ENCODE data around the gene DNMT1.

The DNMT1 gene

DNA sequence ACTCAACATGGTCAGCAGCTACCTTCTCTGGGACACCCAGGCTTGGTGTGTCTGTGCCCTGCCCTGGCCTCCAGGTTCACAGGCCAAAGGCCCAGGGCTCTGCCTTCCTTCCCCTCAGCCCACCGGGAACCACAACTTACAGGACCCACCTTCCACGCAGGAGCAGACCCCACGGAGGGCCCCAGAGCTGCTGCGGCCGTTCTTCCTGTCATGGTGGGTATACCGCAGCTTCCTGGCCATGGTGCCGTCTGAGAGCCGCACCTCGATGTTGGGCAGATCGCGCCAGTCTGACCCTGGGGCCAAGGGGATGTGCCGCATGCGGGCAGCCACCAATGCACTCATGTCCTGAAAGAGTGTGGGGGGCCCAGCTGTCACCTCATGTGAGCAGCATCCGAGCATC is 57.8 kb downstream of the DNMT1 start:
- Histone ChIP-seq H3K9me3 (ENCODE audit: control insufficient read depth in 2 of 2, low read length in 2 of 2) (no peaks in the 10 kb centered on the region), H3K36me3 (ENCODE audit: control insufficient read depth in 2 of 2, insufficient read depth in 2 of 2, low read length in 2 of 2) (peaks cover 58 to 73% of the 10 kb centered on the region in 2 donors), H3K4me1 (ENCODE audit: control insufficient read depth in 2 of 2, insufficient read depth in 2 of 2, low read length in 2 of 2) (no peaks in the 10 kb centered on the region), H3K9ac (ENCODE audit: low read depth in 1 of 2, low read length in 2 of 2) (no peak overlapping the region), H3K4me3 (ENCODE audit: low read length in 2 of 2) (no peak overlapping the region), H3K27me3 (ENCODE audit: control insufficient read depth in 2 of 2, insufficient read depth in 2 of 2, low read length in 2 of 2) (no peaks in the 10 kb centered on the region), H3K27ac (ENCODE audit: low read depth in 2 of 2, low read length in 2 of 2) (no peak overlapping the region)

- Histone ChIP-seq H3K27ac (ENCODE audit: low read depth in 2 of 2, low read length in 2 of 2) (no peak overlapping the region), H3K9me3 (ENCODE audit: control insufficient read depth in 2 of 2, low read length in 2 of 2) (no peaks in the 10 kb centered on the region)
Observed at GRCh38 chr19:10135551-10136334, 59.0 kb downstream of the DNMT1 start.

GRCh38 chr19:10134040-10134439 is 60.7 kb downstream of the DNMT1 start:
- no peak overlapping the region for H3K9ac ChIP-seq (ENCODE audit: low read depth in 1 of 2, low read length in 2 of 2)
- H3K27ac ChIP-seq (ENCODE audit: low read depth in 2 of 2, low read length in 2 of 2) = no peak overlapping the region
- H3K36me3 ChIP-seq (ENCODE audit: control insufficient read depth in 2 of 2, insufficient read depth in 2 of 2, low read length in 2 of 2) = peaks cover 35 to 49% of the 10 kb centered on the region in 2 donors

More at GRCh38 chr19:10135551-10136334, 59.0 kb downstream of the DNMT1 start:
- Histone ChIP-seq H3K9ac (ENCODE audit: low read depth in 1 of 2, low read length in 2 of 2) (no peak overlapping the region), H3K4me1 (ENCODE audit: control insufficient read depth in 2 of 2, insufficient read depth in 2 of 2, low read length in 2 of 2) (no peaks in the 10 kb centered on the region), H3K27me3 (ENCODE audit: control insufficient read depth in 2 of 2, insufficient read depth in 2 of 2, low read length in 2 of 2) (no peaks in the 10 kb centered on the region), H3K4me3 (ENCODE audit: low read length in 2 of 2) (no peak overlapping the region), H3K36me3 (ENCODE audit: control insufficient read depth in 2 of 2, insufficient read depth in 2 of 2, low read length in 2 of 2) (peaks cover 46 to 65% of the 10 kb centered on the region in 2 donors)

DNA sequence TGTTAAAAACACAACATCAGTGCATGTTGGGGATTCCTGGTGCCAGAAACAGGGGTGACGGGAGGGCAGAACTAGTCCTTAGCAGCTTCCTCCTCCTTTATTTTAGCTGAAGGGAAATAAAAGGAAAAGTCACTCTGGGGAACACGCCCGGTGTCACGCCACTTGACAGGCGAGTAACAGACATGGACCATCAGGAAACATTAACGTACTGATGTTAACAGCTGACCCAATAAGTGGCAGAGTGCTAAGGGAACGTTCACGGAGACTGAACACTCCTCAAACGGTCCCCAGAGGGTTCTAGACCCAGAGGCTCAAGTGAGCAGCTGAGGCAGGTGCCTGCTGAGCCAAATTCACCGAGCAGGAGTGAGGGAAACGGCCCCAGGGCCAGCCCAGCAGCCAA is 61.2 kb downstream of the DNMT1 start:
- peaks cover 30 to 45% of the 10 kb centered on the region in 2 donors for H3K36me3 ChIP-seq (ENCODE audit: control insufficient read depth in 2 of 2, insufficient read depth in 2 of 2, low read length in 2 of 2)
- no peak overlapping the region for H3K9ac ChIP-seq (ENCODE audit: low read depth in 1 of 2, low read length in 2 of 2)
- H3K9me3 ChIP-seq (ENCODE audit: control insufficient read depth in 2 of 2, low read length in 2 of 2) = no peaks in the 10 kb centered on the region

More at GRCh38 chr19:10134040-10134439, 60.7 kb downstream of the DNMT1 start:
- Histone ChIP-seq H3K4me1 (ENCODE audit: control insufficient read depth in 2 of 2, insufficient read depth in 2 of 2, low read length in 2 of 2) (no peaks in the 10 kb centered on the region), H3K9me3 (ENCODE audit: control insufficient read depth in 2 of 2, low read length in 2 of 2) (no peaks in the 10 kb centered on the region), H3K27me3 (ENCODE audit: control insufficient read depth in 2 of 2, insufficient read depth in 2 of 2, low read length in 2 of 2) (no peaks in the 10 kb centered on the region), H3K4me3 (ENCODE audit: low read length in 2 of 2) (no peak overlapping the region)

DNA sequence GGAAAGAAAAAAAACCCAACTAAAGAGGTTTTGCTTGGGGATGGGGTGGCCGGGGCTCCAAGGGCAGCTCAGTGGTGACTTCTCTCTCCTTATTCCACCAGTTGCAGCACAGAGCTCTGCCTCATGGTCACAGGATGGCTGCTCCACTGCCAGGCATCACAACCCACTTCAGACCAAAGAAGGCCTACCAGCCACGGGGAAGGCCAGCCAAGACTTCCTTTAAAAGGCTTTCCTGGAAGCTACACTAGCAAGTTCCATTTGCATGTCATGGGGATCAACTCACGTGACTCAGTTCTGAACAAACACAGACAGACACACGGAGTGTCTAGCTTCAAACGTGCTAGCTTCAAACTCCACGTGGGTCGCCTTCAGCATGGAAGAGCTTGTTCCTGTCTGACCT is 61.8 kb downstream of the DNMT1 start:
- no peaks in the 10 kb centered on the region for H3K9me3 ChIP-seq (ENCODE audit: control insufficient read depth in 2 of 2, low read length in 2 of 2)
- peaks cover 24 to 38% of the 10 kb centered on the region in 2 donors for H3K36me3 ChIP-seq (ENCODE audit: control insufficient read depth in 2 of 2, insufficient read depth in 2 of 2, low read length in 2 of 2)
- H3K27me3 ChIP-seq (ENCODE audit: control insufficient read depth in 2 of 2, insufficient read depth in 2 of 2, low read length in 2 of 2) = no peaks in the 10 kb centered on the region
- no peak overlapping the region for H3K4me3 ChIP-seq (ENCODE audit: low read length in 2 of 2)
- H3K9ac ChIP-seq (ENCODE audit: low read depth in 1 of 2, low read length in 2 of 2) = no peak overlapping the region
- no peak overlapping the region for H3K27ac ChIP-seq (ENCODE audit: low read depth in 2 of 2, low read length in 2 of 2)
- H3K4me1 ChIP-seq (ENCODE audit: control insufficient read depth in 2 of 2, insufficient read depth in 2 of 2, low read length in 2 of 2) = no peaks in the 10 kb centered on the region

More for the DNA sequence above, 61.2 kb downstream of the DNMT1 start:
- Histone ChIP-seq H3K4me1 (ENCODE audit: control insufficient read depth in 2 of 2, insufficient read depth in 2 of 2, low read length in 2 of 2) (no peaks in the 10 kb centered on the region), H3K27me3 (ENCODE audit: control insufficient read depth in 2 of 2, insufficient read depth in 2 of 2, low read length in 2 of 2) (no peaks in the 10 kb centered on the region), H3K4me3 (ENCODE audit: low read length in 2 of 2) (no peak overlapping the region), H3K27ac (ENCODE audit: low read depth in 2 of 2, low read length in 2 of 2) (no peak overlapping the region)

GRCh38 chr19:10126213-10126639 is 68.5 kb downstream of the DNMT1 start:
- peaks cover 0 to 3% of the 10 kb centered on the region in 2 donors for H3K36me3 ChIP-seq (ENCODE audit: control insufficient read depth in 2 of 2, insufficient read depth in 2 of 2, low read length in 2 of 2)
- no peaks in the 10 kb centered on the region for H3K4me1 ChIP-seq (ENCODE audit: control insufficient read depth in 2 of 2, insufficient read depth in 2 of 2, low read length in 2 of 2)
- no peak overlapping the region for H3K9ac ChIP-seq (ENCODE audit: low read depth in 1 of 2, low read length in 2 of 2)
- no peaks in the 10 kb centered on the region for H3K27me3 ChIP-seq (ENCODE audit: control insufficient read depth in 2 of 2, insufficient read depth in 2 of 2, low read length in 2 of 2)
- H3K27ac ChIP-seq (ENCODE audit: low read depth in 2 of 2, low read length in 2 of 2) = no peak overlapping the region
- H3K4me3 ChIP-seq (ENCODE audit: low read length in 2 of 2) = no peak overlapping the region
- no peaks in the 10 kb centered on the region for H3K9me3 ChIP-seq (ENCODE audit: control insufficient read depth in 2 of 2, low read length in 2 of 2)

DNA sequence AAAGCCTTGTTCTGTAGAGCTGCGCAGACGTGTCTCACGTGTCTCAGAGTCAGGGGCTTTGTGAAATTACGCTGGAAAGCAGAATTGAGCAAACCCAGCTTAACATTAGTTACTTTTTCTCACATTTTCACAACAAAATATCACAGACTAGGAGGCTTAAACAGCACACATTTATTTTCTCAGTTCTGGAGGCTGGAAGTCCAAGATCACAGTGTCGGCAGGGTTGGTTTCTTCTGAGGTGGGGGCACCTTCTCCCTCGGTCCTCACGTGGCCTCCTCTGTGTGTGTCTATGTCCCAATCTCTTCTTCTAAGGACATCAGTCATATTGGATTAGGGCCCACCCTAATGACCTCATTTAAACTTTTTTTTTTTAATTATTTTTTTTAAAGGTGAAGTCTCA is 70.3 kb downstream of the DNMT1 start:
- Histone ChIP-seq H3K27me3 (ENCODE audit: control insufficient read depth in 2 of 2, insufficient read depth in 2 of 2, low read length in 2 of 2) (no peaks in the 10 kb centered on the region), H3K36me3 (ENCODE audit: control insufficient read depth in 2 of 2, insufficient read depth in 2 of 2, low read length in 2 of 2) (no peaks in the 10 kb centered on the region), H3K27ac (ENCODE audit: low read depth in 2 of 2, low read length in 2 of 2) (no peak overlapping the region), H3K9me3 (ENCODE audit: control insufficient read depth in 2 of 2, low read length in 2 of 2) (no peaks in the 10 kb centered on the region), H3K4me3 (ENCODE audit: low read length in 2 of 2) (no peak overlapping the region), H3K9ac (ENCODE audit: low read depth in 1 of 2, low read length in 2 of 2) (no peak overlapping the region), H3K4me1 (ENCODE audit: control insufficient read depth in 2 of 2, insufficient read depth in 2 of 2, low read length in 2 of 2) (no peaks in the 10 kb centered on the region)

GRCh38 chr19:10122045-10122444 is 72.7 kb downstream of the DNMT1 start:
- Histone ChIP-seq H3K27ac (ENCODE audit: low read depth in 2 of 2, low read length in 2 of 2) (peak overlapping the region in 1 of 2 donors; percentile 7), H3K9ac (ENCODE audit: low read depth in 1 of 2, low read length in 2 of 2) (no peak overlapping the region), H3K9me3 (ENCODE audit: control insufficient read depth in 2 of 2, low read length in 2 of 2) (no peaks in the 10 kb centered on the region), H3K4me3 (ENCODE audit: low read length in 2 of 2) (no peak overlapping the region), H3K36me3 (ENCODE audit: control insufficient read depth in 2 of 2, insufficient read depth in 2 of 2, low read length in 2 of 2) (peaks cover 7 to 8% of the 10 kb centered on the region in 2 donors), H3K4me1 (ENCODE audit: control insufficient read depth in 2 of 2, insufficient read depth in 2 of 2, low read length in 2 of 2) (peaks cover 7 to 8% of the 10 kb centered on the region in 2 donors), H3K27me3 (ENCODE audit: control insufficient read depth in 2 of 2, insufficient read depth in 2 of 2, low read length in 2 of 2) (no peaks in the 10 kb centered on the region)

- Histone ChIP-seq H3K9me3 (ENCODE audit: control insufficient read depth in 2 of 2, low read length in 2 of 2) (no peaks in the 10 kb centered on the region), H3K4me3 (ENCODE audit: low read length in 2 of 2) (no peak overlapping the region), H3K4me1 (ENCODE audit: control insufficient read depth in 2 of 2, insufficient read depth in 2 of 2, low read length in 2 of 2) (peaks cover 7 to 8% of the 10 kb centered on the region in 2 donors), H3K9ac (ENCODE audit: low read depth in 1 of 2, low read length in 2 of 2) (no peak overlapping the region), H3K36me3 (ENCODE audit: control insufficient read depth in 2 of 2, insufficient read depth in 2 of 2, low read length in 2 of 2) (peaks cover 19 to 20% of the 10 kb centered on the region in 2 donors), H3K27ac (ENCODE audit: low read depth in 2 of 2, low read length in 2 of 2) (no peak overlapping the region), H3K27me3 (ENCODE audit: control insufficient read depth in 2 of 2, insufficient read depth in 2 of 2, low read length in 2 of 2) (no peaks in the 10 kb centered on the region)
Observed at GRCh38 chr19:10120538-10121189, 74.1 kb downstream of the DNMT1 start.

- no peaks in the 10 kb centered on the region for H3K27me3 ChIP-seq (ENCODE audit: control insufficient read depth in 2 of 2, insufficient read depth in 2 of 2, low read length in 2 of 2)
- H3K27ac ChIP-seq (ENCODE audit: low read depth in 2 of 2, low read length in 2 of 2) = peak overlapping the region in 1 of 2 donors; percentile 72
- H3K4me3 ChIP-seq (ENCODE audit: low read length in 2 of 2) = peak overlapping the region; percentile 92 to 95
- H3K9me3 ChIP-seq (ENCODE audit: control insufficient read depth in 2 of 2, low read length in 2 of 2) = no peaks in the 10 kb centered on the region
- peak overlapping the region; percentile 87 to 88 for H3K9ac ChIP-seq (ENCODE audit: low read depth in 1 of 2, low read length in 2 of 2)
- H3K4me1 ChIP-seq (ENCODE audit: control insufficient read depth in 2 of 2, insufficient read depth in 2 of 2, low read length in 2 of 2) = peaks cover 7 to 8% of the 10 kb centered on the region in 2 donors
- peaks cover 26% of the 10 kb centered on the region in 2 donors for H3K36me3 ChIP-seq (ENCODE audit: control insufficient read depth in 2 of 2, insufficient read depth in 2 of 2, low read length in 2 of 2)
Observed at GRCh38 chr19:10118960-10119359, 75.8 kb downstream of the DNMT1 start.
